Panc1 (cell line): ENCODE results near the gene TJP1. TPM values are rescaled to one million over a fixed set of nuclear protein-coding genes. Genes with fewer than 3 reads are reported as not detected.

ENCODE experiments used
- ATAC-seq: fragments of 200-7000 bp; cut with Tn5 transposase; 2 replicates; pipeline ENCODE4 v1.9.1; 2020; ENCODE audit warnings: mild to moderate bottlenecking, moderate library complexity
- BruUV-seq: library from RNA; stranded (reverse); fragments of 400-500 nt; replicated peaks from 2 replicates; lab custom pipeline; 2021; lab: Mats Ljungman, UMichigan
- CTCF ChIA-PET: fragments of 300-600 bp; sonication (Branson Sonifier 250); formaldehyde crosslinking; loops from one replicate; lab custom pipeline; 2022; ENCODE audit warnings: antibody characterized with exemption; lab: Charles Lee
- POLR2A ChIA-PET: fragments of 300-600 bp; sonication (Branson Sonifier 250); formaldehyde crosslinking; loops from one replicate; lab custom pipeline; 2022; ENCODE audit warnings: antibody characterized with exemption; lab: Charles Lee
- DNase-seq: peaks from one replicate; pipeline ENCODE4 v3.0.0-alpha.2; 2010; ENCODE audit warnings: low read depth, low spot score
- H3K27ac ChIP-seq: 2 replicates; pipeline ENCODE4 v1.5.1; 2011; ENCODE audit warnings: mild to moderate bottlenecking, low read length, inconsistent platforms
- H3K27me3 ChIP-seq: fragments of 200-500 bp; sonication (Bioruptor generic); 2 replicates; pipeline ENCODE4 v1.6.0; 2014; ENCODE audit warnings: low read length, inconsistent platforms; ENCODE audit not compliant: control insufficient read depth, insufficient read depth
- H3K36me3 ChIP-seq: fragments of 200-500 bp; sonication (Bioruptor generic); 2 replicates; pipeline ENCODE4 v1.5.1; 2014; ENCODE audit warnings: inconsistent platforms, mild to moderate bottlenecking, low read length, moderate library complexity; ENCODE audit not compliant: control insufficient read depth, insufficient read depth
- H3K4me1 ChIP-seq: 2 replicates; pipeline ENCODE4 v1.5.1; 2011; ENCODE audit warnings: inconsistent platforms, mild to moderate bottlenecking, low read length, moderate library complexity; ENCODE audit not compliant: control insufficient read depth, insufficient read depth
- H3K4me3 ChIP-seq, 2 experiments: 2 replicates each; pipeline ENCODE4 v1.5.1; 2011 to 2012; ENCODE audit warnings: low read depth in 2 of 2, low read length in 2 of 2, mild to moderate bottlenecking in 2 of 2, inconsistent platforms in 1 of 2, moderate library complexity in 1 of 2
- H3K9me3 ChIP-seq: fragments of 200-500 bp; sonication (Bioruptor generic); 2 replicates; pipeline ENCODE4 v1.5.1; 2014; ENCODE audit warnings: low read depth, mild to moderate bottlenecking, inconsistent platforms, low read length, moderate library complexity; ENCODE audit not compliant: control insufficient read depth, insufficient read depth
- POLR2AphosphoS5 ChIP-seq: IDR thresholded peaks from 2 replicates; pipeline ENCODE4 v1.6.1; 2012; ENCODE audit warnings: mild to moderate bottlenecking, low read depth, low read length, moderate library complexity
- REST ChIP-seq, 2 experiments: IDR thresholded peaks; 2 replicates each; pipeline ENCODE4 v1.6.1; 2011 to 2012; ENCODE audit warnings: low read depth in 2 of 2, control low read depth in 1 of 2, low read length in 1 of 2, mild to moderate bottlenecking in 1 of 2, moderate library complexity in 1 of 2; ENCODE audit not compliant: insufficient read depth in 1 of 2
- SIN3A ChIP-seq: IDR thresholded peaks from 2 replicates; pipeline ENCODE4 v1.6.1; 2012; ENCODE audit warnings: low read depth, mild to moderate bottlenecking, low read length, moderate library complexity, borderline replicate concordance; ENCODE audit not compliant: insufficient read depth
- TCF7L2 ChIP-seq: IDR thresholded peaks from 2 replicates; pipeline ENCODE4 v1.6.1; 2011; ENCODE audit warnings: mild to moderate bottlenecking, low read depth, low read length, inconsistent platforms
- in situ Hi-C: cut with HindIII; loops from 2 replicates; pipeline ENCODE4 v1.10.0; 2016; ENCODE audit warnings: low sequenced_read_pairs, low pct_unique_long_range_greater_than_20kb
- intact Hi-C: fragments of 100-400 bp; cut with micrococcal nuclease; formaldehyde crosslinking; loops from one replicate; pipeline ENCODE4 v1.10.0; 2022; ENCODE audit not compliant: unreplicated experiment
- total RNA-seq: library from RNA; stranded (reverse); gene quantifications from one replicate; pipeline ENCODE4 v1.2.1, GENCODE V29; 2021; ENCODE audit not compliant: unreplicated experiment
- TF ChIP-seq, protein P1 (sequence below): fragments of 450-650 bp; IDR thresholded peaks from 2 replicates; pipeline ENCODE4 v1.5.1; 2017; ENCODE audit warnings: mild to moderate bottlenecking

TJP1 gene
- total RNA-seq, 1 experiment from 2014 or later: 79.1 TPM

- CTCF ChIA-PET: no interaction called here
- TF ChIP-seq SIN3A (no peak), POLR2AphosphoS5 (no peak), TCF7L2 (no peak), REST (IDR thresholded peaks at IDR 0.05; ENCODE audit: insufficient read depth in 1 of 2, low read depth in 2 of 2, low read length in 1 of 2) (no peak)
- TF ChIP-seq, protein P1, sequence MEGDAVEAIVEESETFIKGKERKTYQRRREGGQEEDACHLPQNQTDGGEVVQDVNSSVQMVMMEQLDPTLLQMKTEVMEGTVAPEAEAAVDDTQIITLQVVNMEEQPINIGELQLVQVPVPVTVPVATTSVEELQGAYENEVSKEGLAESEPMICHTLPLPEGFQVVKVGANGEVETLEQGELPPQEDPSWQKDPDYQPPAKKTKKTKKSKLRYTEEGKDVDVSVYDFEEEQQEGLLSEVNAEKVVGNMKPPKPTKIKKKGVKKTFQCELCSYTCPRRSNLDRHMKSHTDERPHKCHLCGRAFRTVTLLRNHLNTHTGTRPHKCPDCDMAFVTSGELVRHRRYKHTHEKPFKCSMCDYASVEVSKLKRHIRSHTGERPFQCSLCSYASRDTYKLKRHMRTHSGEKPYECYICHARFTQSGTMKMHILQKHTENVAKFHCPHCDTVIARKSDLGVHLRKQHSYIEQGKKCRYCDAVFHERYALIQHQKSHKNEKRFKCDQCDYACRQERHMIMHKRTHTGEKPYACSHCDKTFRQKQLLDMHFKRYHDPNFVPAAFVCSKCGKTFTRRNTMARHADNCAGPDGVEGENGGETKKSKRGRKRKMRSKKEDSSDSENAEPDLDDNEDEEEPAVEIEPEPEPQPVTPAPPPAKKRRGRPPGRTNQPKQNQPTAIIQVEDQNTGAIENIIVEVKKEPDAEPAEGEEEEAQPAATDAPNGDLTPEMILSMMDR: no peak
- no peaks in the 10 kb centered on the region for H3K4me1 ChIP-seq
- DNase-seq (no peak), ATAC-seq (no peak)
- H3K9me3 ChIP-seq: no peaks in the 10 kb centered on the region
- POLR2A ChIA-PET: no interaction called here
- BruUV-seq: no TSS peak
- in situ Hi-C loops (no loop called here), intact Hi-C loops (no loop called here)
- H3K36me3 ChIP-seq: no peaks in the 10 kb centered on the region
- H3K4me3 ChIP-seq: no peak overlapping the region
- no peaks in the 10 kb centered on the region for H3K27me3 ChIP-seq
- no peak overlapping the region for H3K27ac ChIP-seq
Measured at GRCh38 chr15:29852201-29852600, 29.9 kb upstream of the TJP1 start.

DNA sequence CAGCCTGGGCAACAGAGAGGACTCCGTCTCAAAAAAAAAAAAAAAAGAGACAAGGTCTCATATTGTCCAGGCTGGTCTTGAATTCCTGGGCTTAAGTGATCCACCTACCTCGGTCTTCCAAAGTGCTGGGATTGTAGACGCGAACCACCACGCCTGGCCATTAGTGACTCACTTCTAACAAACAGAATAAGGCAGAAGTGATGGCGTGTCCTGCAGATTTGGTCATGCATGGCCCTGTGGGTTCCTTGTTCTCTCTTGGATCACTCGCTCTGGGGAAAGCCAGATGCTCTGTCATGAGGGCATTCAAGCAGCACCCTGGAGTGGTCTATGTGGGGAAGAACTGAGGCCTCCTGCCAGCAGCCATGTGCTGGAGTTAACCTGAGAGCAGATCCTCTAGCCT, 27.4 kb upstream of the TJP1 start:
- ATAC-seq (no peak), DNase-seq (no peak)
- in situ Hi-C loops (no loop called here), intact Hi-C loops (no loop called here)
- no peaks in the 10 kb centered on the region for H3K27me3 ChIP-seq
- ChIA-PET CTCF (no interaction called here), POLR2A (no interaction called here)
- no peaks in the 10 kb centered on the region for H3K36me3 ChIP-seq
- TF ChIP-seq POLR2AphosphoS5 (no peak), TCF7L2 (no peak), REST (IDR thresholded peaks at IDR 0.05; ENCODE audit: insufficient read depth in 1 of 2, low read depth in 2 of 2, low read length in 1 of 2) (no peak), SIN3A (no peak)
- TF ChIP-seq, protein P1: no peak
- no peak overlapping the region for H3K27ac ChIP-seq
- H3K9me3 ChIP-seq: no peaks in the 10 kb centered on the region
- H3K4me1 ChIP-seq: no peaks in the 10 kb centered on the region
- H3K4me3 ChIP-seq: no peak overlapping the region
- no TSS peak for BruUV-seq
